Stimulated activated CD4-positive, alpha-beta T cell treated with anti-CD3 and anti-CD28 coated beads, Interleukin-1b, Interleukin-23, amount 100 ng/mL, for 48 hours (primary cell): ENCODE data around the gene FCRL6.

Experiments used
- DNase-seq: peaks from one replicate; pipeline ENCODE4 v3.0.0-alpha.2; 2020

FCRL6 gene

DNA sequence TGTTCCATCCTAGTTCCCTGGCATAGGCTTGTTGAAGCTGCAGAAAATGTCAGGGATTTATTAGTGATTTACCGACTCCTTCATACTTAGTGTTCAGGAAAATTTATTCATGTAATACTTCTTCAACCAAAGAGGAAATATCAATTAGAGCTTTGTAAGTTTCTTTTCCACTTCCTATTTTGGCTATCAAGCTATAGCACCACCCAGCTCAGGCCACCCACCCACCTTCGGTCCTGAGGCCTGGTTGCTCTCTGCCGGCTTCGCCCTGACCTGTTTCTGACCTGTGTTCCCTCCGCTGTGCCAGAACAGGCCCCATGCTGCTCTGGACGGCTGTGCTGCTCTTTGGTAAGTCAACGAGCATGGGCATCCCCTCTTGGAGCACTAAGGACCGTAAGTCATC is at the start of gene FCRL6:
Gene FCRL6 (plus strand): TSS at position 250 of the 400 bp plus-strand sequence. CDS start 65 bp downstream, at position 315.
- DNase-seq = no peak

GRCh38 chr1:159753386-159753785 is 48.8 kb upstream of the FCRL6 start:
- DNase-seq = no peak

- DNase-seq = no peak
Measured at GRCh38 chr1:159755451-159756007, 46.6 kb upstream of the FCRL6 start.

GRCh38 chr1:159756397-159756796 is 45.8 kb upstream of the FCRL6 start:
- DNase-seq = no peak

- DNase-seq = no peak
Measured at GRCh38 chr1:159763686-159764085, 38.5 kb upstream of the FCRL6 start.

GRCh38 chr1:159765806-159766205 is 36.4 kb upstream of the FCRL6 start:
- no peak for DNase-seq

DNA sequence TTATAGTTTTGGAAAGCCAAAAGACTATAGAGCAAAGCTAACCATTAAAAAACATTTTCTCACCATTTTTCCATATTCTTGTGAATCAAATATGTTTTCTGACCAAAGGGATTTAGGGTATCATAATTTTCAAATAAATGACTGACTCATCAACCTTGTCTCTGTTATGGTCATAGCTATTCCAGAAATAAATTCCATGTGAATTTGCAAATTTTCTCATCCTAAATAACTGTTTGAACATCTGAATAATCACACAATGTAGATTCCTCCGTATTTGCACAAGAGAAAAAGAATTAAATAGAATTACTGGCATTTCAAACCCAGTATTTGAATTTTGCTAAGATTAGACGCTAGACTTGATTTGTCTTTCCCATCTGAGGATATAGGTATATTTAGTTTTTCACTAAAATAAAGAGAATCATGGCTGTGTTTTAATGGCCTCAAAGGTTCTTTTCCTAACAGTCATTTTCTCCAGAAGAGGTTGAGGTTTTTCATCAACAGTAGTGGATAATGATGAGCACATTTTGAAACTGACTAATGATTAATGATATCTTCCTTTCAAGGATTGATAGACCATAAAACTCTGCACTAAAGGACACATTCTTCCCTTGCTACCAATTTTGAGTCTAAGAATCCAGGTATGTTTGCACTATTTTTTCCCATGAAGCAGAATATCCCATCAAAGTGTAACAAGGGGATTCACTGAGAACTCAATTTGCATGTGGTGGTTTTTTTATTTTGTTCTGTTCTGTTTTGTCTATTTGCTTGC is 30.8 kb upstream of the FCRL6 start:
- DNase-seq = no peak

DNA sequence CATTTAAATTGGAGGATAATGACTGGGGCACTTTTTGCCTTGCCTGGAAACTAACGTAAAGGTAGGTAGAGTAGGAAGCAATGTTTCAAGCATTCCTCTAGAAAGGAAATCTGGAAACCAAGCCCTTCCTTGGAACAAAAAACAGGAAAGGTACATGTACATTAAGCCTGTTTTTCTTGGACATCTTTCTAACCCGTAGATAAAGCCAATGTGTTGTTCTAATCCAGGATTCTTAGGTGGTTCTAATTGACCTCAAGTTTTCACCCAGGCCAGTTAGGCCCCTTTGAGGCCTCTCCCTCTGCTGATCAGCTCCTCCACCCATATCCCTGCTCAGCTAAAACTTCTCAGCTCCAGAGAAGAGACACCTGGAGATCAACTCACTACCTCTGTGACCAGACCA is 27.7 kb upstream of the FCRL6 start:
- no peak for DNase-seq

GRCh38 chr1:159775716-159776115 is 26.4 kb upstream of the FCRL6 start:
- no peak for DNase-seq

- no peak for DNase-seq
Measured at GRCh38 chr1:159778266-159778665, 23.9 kb upstream of the FCRL6 start.

DNA sequence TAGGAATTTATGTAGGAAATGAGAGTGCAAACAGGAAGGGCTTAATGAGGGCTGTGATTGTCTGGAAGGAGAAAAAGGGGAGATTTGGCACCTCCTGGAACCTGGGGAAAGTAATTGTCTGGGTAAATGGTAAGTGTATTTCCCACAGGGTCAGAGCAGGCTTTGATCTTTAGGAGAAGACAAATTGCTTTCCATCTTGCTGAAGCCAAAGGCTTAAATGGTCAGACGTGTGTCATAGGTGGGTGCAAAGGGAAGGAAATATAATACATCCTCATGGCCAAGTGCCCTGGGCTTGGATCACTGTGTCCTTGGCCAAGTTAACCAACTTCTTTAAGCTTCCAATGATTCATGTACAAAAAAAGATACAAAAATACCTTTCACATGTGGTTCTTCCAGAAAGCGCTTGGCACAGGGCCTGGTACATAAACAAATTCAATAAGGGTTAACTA is 22.7 kb upstream of the FCRL6 start:
- no peak for DNase-seq

DNA sequence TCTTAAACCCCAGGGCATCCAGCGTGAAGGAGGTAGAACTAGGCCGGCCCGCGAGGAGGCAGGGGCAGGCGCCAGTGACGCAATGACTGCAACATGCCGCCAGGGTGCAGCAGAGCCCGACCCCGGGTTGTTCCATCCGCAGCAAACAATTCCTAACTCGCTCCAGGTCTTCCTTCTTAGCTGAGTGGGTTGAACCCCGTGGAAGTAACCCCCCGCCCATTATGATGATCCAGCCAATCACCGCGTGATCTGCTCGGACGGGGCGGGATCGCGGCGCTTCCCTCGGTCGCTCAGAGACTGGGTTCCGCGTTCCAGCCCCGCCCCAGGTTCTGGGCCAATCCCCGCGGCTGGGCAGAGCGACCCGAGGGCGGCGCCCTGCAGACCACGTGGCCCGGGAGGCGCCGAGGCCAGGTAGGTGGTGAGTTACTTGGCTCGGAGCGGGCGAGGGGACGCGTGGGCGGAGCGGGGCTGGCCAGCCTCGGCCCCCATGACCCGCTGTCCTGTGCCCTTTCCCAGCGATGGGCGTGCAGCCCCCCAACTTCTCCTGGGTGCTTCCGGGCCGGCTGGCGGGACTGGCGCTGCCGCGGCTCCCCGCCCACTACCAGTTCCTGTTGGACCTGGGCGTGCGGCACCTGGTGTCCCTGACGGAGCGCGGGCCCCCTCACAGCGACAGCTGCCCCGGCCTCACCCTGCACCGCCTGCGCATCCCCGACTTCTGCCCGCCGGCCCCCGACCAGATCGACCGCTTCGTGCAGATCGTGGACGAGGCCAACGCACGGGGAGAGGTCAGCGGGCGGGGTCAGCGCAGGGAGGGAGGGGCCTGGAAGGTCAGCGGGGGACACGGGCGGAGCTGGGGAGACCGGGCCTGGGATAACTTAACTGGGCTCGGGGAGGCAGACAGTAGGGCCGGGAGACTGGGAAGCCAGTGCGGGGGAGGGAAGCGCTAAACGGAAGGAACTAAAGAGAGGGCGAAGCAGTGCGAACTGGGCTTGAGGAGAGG is 21.3 kb upstream of the FCRL6 start, which contains the start of gene DUSP23:
Gene DUSP23 (plus strand): TSS at position 380 of the 1,000 bp plus-strand sequence. CDS start 139 bp downstream, at position 519.
- DNase-seq = peak; percentile 96

- no peak for DNase-seq
Measured at GRCh38 chr1:159781992-159782391, 20.2 kb upstream of the FCRL6 start.

DNA sequence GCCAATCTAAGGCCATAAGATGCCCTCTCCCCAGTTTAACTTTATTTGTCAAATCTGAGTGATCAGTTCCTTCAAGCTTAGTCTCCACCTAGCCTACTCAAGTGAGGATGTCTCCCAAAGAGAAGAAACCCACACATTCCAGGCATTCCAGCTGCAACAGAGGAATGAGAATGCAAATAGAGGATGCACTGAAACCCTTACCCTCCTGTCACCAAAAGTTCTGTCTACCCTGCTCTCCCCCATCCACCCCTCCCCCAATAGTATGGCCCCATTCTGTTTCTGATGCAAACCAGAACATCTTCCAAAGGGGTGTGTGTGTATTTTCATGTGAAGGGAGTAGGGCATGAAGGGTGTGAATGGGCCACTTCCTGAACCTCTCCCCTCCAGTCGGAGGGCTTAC is 18.4 kb upstream of the FCRL6 start:
- no peak for DNase-seq

- DNase-seq = no peak
Measured at GRCh38 chr1:159786465-159786864, 15.7 kb upstream of the FCRL6 start.

DNA sequence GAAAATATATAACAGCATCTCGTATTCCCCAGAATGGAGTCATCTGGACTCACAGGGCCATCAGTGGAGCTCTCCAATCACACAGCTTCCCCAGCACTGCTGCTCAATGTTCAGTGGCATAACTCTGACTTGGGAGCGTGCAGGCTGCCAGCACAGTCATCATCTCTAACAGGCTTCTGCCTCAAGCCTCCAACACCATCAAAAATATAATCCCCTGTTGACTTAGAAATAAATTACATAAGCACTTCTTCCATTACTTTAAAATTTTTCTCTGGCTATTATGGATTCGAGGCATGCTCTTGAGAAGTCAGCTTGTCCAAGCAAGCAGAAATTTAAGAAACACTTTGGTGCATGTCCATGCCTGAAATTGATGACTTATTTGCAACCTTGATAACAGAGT is 15.2 kb upstream of the FCRL6 start:
- DNase-seq = no peak

- DNase-seq = no peak
Measured at GRCh38 chr1:159790237-159790917, 11.8 kb upstream of the FCRL6 start.

- DNase-seq = no peak
Measured at GRCh38 chr1:159791031-159791430, 11.1 kb upstream of the FCRL6 start.

DNA sequence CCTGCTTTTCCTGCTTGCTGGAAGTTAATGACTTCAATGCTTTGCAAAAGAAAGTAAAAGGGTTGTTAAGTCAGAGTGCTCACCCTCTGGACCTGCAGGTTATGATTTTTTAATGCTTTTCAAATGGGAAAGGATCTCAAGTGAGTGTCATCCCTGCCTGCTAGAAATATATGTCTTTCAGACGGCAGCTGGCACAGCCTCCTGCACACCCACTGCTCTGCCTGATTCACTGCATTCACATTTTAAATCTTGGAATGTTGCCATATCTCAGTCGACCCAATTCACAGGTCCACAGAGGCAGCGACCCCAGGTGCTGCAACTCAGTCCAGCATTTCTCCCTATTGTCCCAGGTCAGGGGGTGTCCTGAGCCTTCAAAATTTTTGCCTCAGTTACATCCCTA is 10.7 kb upstream of the FCRL6 start:
- DNase-seq = no peak

DNA sequence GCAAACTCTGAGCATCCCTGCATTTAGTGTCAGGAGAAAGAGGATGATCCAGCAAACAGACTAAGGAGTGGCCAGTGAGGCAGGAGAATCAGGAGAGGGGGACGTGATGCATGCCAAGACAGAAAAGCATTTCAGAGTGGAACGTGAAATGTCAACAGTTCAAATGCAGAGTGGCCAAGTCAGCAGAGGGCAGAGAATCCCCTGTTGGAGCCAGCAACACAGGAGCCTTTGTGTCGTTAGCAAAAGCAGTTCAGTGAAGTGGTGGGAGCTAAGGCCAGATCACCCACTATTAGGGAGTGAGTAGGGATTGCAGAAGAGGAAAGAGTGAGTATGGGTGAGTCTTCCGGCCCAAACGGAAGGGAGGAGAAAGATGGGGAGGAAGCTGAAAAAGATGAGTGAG is 6.6 kb upstream of the FCRL6 start:
- DNase-seq = no peak

- DNase-seq = peak; percentile 12
Measured at GRCh38 chr1:159798893-159799292, 3.3 kb upstream of the FCRL6 start.

DNA sequence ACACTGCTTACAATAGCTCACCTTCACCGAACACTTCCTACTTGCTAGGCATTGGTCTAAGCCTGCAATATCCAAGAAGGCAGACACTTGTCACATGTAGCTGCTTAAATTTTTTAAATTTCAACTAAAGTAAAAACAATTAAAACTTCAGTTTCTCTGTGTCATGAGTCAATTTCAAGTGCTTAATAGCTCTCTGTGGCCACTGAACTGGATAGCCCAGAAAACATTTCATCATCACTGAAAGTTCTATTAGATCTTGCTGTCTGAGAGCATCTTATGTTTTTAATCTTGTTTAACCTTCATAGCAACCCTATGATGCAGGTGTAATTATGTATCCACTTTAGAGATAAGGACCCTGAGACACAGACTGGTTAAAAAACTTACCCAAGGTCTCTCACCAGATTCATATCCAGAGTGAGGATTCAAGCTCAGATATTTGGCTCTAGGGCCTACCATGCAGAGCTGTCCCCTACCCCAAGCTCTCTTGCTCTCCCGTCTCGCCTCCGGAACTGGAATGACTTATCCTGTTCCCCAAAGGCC is 2.6 kb upstream of the FCRL6 start:
- no peak for DNase-seq
